ENCODE data around the gene ZNF415.
"Not testable (repeated sequence)": the region's sequence is repeated elsewhere in the genome, so short reads cannot be mapped to it uniquely, and the experiment has no call there.

The ZNF415 gene

DNA sequence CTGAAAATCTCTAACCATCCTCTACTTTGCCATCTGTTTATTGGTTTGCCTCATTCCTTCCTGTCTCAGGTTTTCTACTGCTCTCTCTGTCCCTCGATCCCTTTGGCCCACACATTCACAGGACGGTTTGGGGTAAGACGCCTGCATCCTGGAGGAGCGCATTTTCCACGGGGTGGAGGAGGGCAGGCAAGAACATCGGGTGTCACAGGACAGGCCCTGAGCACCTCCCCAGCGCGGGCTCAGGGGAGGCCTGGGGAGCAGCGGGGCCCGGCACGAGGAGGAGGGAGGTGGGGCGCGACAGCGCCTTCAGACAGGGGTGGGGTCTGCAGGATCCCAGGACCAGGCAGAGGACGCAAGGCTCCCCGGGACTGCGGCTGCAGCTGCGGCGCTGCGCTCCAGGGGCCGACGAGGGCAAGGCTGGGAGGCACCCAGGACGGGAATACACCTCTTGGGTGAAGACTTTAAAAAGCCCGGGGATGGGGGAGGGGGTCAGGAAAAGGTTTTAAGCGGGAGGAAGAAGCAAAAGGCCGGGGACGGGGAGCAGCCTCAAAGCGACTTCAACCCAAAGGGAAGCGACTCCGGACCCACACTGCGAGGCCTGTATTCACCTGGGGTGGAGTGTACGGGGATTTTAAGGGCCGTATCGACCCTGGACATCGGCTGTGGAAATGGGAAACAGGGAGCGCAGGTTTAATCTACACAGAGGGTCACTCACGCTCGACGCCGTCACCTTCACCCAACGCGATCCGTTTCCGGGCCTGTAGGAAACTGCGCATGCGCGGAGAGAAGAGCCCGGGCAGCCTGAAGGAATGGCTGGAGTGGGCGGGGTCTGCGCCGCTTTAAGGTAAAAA lies at the start of gene ZNF415:
Gene ZNF415, minus strand, starts transcription at position 770 of the 851 bp plus-strand sequence. CDS start 10,234 bp downstream, outside the sequence.
- no peak for DNase-seq (ENCODE audit: low spot score)

DNA sequence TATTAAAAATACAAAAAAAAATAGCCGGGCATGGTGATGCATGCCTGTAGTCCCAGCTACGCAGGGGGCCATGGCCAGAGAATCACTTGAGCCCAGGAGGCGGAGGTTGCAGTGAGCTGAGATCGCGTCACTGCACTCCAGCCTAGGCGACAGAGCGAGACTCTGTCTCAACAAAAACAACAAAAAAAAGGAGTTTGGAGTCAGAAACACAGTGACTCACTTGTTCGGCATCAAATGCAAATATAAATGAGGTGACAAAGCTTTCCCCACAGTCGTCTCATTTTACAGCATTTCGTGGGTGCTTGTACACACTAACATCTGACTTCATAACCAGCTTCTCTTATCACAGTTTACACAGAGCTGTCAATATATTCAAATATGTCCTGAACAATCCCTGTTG lies 49.5 kb upstream of the ZNF415 start:
- DNase-seq (ENCODE audit: low spot score): peak; percentile 83

DNA sequence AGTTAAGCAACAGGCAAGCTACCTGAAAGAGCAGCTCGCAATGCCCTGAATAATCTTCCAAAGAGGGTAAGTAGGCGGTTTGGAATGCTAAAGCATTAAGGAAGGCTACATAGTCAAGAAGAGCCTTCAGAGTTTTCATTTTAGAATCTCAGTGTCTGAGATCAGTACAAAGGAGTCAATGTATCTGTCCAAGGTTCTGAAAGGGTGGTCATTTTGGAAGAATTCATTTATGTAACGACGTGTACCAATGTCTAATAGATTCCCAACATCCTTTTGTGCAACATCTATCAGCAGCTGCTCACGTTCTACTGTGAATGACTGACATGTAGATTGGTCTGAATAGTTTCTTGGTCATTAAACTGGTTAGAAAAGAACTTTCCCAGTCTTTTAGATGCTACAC lies 45.3 kb upstream of the ZNF415 start:
- peak; percentile 55 for DNase-seq (ENCODE audit: low spot score)

DNA sequence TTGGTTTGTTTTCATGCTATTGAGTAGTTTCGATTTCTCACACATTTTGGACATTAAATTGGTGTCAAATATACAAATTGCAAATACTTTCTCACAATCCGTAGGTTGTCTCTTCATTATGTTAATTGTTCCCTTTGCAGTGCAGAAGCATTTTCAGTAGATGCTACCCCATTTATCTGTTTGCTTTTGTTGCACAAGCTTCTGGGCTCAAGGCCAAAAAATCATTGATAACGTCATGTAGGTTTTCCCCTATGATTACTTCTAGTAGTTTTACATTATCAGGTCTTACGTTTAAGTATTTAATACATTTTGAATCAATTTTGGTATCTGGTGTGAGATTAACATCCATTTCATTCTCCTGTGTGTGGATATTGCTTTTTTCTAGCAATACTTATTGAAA lies 40.2 kb upstream of the ZNF415 start:
- DNase-seq (ENCODE audit: low spot score): no peak

DNA sequence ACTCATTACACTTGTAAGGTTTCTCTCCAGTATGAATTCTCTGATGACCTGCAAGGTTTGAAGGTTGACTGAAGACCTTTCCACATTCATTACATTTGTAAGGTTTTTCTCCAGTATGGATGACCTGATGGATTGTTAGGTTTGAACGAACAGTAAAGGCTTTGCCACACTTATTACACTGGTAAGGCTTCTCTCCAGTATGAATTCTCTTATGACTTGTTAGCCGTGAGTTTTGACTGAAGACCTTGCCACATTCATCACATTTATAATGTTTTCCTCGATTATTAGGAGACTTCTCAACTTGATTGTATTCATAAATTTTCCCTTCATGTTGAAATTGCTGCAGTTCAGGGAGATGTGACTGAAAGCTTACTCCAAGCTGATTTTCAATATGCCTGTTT lies 33.0 kb upstream of the ZNF415 start:
- DNase-seq (ENCODE audit: low spot score): no peak

DNA sequence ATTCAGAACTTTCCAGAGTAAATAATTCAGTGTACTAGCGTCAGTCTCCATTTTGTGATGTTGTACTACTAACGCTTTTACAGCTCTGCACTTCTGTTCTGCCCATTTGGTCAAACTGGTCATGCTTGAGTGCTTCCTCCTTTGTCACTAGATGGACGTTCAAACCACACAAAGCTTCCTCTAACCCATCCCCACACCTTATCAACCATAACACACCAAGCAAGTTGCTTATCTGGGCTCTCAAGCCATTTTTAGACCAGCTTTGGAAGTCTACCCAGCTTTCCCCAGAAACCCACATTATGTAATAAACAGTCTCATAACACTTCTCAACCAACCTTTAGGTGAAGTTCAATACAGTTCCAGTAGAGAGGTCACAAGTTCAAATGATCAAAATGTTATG lies 28.4 kb upstream of the ZNF415 start:
- DNase-seq (ENCODE audit: low spot score): no peak

DNA sequence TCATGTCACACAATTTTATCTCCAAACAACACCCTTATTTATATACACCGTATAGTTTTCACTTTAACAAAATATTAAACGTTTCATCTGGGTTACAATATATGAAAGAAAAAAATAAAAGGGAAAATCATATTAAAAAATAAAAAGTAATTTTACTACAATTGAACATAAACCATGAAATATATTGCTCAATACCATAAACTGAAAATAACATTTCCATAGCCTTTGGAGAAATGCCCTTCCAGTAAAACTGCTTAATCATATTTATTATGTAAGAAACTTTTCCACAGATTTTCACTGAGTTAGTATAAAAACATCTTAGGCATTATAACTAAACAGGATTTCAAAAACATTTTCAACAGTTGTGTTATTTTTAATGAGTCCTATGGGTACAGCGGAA lies 27.6 kb upstream of the ZNF415 start:
- DNase-seq (ENCODE audit: low spot score): no peak

DNA sequence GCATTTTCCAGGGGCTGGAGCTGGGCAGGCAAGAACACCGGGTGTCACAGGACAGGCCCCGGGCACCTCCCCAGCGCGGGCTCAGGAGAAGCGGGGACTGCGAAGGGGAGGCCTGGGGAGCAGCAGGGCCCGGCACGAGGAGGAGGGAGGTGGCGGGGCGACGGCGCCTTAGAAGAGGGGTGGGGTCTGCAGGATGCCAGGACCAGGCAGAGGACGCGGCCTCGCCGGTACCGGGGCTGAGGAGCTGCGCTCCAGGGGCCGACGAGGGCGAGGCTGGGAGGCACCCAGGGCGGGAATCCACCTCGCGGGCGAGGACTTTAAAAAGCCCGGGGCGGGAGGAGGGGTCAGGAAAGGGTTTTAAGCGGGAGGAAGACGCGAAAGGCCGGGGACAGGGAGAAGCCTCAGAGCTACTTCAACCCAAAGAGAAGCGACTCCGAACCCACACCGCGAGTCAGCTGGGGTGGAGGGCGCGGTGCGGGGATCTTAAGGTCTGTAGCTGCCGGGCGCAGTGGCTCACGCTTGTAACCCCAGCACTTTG lies 25.5 kb upstream of the ZNF415 start:
- DNase-seq (ENCODE audit: low spot score): no peak

DNA sequence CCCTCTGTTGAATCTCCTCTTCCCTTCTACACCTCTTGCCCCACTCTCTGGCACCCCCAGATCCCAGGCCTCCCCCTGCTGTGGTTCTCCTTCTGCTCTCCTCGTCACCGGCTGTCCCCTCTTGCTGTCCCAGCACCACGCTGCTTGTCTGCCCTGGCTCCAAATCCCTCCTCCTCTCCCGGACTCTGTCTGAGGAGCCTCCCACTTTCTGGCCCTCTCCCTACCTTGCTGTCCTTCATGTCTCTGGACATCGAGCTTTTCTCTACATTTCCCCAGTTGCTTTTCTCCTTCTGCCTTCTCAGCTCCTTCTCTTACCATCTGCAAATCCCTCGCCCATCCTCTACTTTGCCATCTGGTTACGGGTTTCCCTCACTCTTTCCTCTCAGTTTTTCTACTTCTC lies 24.9 kb upstream of the ZNF415 start:
- no peak for DNase-seq (ENCODE audit: low spot score)

DNA sequence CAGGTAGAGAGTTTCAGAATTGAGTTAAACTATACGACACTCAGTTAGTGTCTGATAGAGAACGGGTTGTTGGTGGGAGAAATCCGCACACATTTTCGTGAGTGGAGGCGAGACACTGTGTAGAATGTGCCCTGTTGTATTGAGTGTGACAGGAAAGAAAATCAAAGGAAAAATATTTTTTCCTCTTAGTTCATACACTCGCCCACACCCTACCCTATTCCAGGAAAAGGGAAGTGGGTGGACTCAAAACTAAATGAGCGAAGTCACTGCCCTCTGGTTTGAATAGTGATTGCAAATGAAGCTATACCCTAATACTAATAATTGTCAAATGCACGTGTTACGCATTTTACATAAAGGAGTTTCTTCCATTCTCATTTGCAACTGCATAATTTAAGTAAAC lies 24.1 kb upstream of the ZNF415 start:
- no peak for DNase-seq (ENCODE audit: low spot score)

DNA sequence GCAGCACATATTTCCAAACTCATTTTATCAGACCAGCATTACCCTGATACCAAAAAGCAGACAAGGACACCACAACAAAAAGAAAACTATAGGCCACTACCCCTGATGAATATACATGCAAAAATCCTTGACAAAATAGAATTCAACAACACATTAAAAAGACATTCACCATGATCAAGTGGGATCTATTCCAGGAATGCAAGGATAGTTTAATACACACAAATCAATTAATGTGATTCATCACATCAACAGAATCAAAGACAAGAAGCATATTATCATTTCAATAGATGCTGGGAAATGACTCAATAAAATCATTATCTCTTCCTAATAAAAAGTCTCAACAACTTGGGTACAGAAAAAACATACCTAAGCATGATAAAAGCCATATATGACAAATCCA lies 14.9 kb upstream of the ZNF415 start:
- no peak for DNase-seq (ENCODE audit: low spot score)

DNA sequence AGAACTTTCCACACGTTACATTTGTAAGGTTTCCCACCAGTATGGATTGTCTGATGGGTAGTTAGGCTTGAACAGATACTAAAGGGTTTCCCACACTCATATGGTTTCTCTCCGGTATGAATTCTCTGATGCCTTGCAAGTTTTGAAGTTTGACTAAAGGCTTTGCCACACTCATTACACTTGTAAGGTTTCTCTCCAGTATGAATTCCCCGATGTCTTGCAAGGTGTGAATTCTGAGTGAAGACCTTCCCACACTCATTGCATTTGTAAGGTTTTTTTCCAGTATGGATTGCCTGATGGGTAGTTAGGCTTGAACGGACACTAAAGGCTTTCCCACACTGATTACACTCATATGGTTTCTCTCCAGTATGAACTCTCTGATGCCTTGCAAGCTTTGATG lies 7.6 kb upstream of the ZNF415 start:
- DNase-seq (ENCODE audit: low spot score): no peak

DNA sequence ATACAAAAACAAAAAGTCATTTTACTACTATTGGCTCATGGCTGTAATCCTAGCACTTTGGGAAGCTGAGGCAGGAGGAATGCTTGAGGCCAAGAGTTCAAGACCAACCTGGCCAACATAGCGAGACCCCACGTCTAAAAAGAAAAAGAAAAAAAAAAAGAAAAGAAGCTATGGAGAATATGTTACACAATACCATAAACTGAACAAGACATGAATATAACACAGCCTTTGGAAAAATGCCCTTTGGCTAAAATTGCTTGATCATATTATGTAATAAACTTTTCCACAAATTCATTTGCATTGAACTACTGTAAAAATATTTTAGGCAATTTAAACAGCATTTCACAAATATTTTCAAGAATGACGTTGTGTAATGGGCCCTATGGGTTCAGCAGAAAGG lies 3.7 kb upstream of the ZNF415 start:
- no peak for DNase-seq (ENCODE audit: low spot score)

DNA sequence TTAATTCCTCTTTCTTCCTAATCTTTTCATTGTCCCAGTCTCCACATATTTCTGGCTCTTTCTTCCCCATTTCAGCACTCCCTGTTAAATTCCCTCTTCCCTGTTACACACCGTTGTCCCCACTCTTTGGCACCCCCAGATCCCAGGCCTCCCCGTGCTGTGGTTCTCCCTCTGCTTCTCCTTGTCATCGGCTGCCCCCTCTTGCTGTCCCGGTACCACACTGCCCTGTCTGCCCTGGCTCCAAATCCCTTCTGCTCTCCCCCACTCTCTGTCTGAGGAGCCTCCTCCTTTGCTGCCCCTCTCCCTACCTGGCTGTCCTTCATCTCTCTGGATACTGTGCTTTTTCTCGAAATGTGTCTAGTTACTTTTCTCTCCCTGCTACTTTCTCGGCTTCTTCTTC lies 983 bp downstream of the ZNF415 start:
- no peak for DNase-seq (ENCODE audit: low spot score)

DNA sequence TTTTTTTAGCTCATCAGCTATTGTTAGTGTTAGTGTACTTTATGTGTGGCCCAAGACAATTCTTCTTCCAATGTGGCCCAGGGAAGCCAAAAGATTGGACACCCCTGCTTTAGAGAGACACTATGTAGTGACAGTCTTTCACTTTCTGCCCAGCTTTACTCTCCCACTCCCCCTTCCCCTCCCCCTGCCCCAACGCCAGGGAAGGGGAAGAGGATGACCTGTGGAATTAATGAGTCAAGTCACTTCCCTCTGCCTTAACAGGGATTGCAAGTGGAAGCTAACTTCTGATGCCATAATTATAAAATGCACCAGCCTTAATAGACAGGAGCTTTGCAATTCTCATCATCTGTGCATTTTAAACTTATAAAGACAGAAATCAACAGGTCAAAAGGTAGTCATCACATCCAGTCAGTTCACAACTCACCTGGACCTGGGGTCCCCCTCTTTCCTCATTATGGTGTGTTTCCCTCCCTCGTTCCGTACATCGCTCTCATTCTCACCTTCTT lies 1.6 kb downstream of the ZNF415 start:
- DNase-seq (ENCODE audit: low spot score): no peak

DNA sequence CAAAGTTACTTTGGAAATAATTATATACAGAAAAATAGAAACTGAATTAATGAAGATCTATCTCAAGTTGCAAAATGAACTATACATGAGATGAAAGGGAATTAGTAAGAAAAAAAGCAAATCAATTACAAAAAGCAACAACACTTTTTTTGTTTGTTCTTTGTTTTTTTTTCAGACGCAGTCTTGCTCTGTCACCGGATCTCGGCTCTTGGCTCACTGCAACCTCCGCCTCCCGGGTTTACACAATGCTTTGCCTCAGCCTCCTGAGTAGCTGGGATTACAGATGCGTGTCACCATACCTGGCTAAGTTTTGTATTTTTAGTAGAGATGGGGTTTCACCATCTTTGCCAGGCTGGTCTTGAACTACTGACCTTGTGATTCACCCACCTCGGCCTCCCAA lies 2.2 kb downstream of the ZNF415 start:
- no peak for DNase-seq (ENCODE audit: low spot score)

DNA sequence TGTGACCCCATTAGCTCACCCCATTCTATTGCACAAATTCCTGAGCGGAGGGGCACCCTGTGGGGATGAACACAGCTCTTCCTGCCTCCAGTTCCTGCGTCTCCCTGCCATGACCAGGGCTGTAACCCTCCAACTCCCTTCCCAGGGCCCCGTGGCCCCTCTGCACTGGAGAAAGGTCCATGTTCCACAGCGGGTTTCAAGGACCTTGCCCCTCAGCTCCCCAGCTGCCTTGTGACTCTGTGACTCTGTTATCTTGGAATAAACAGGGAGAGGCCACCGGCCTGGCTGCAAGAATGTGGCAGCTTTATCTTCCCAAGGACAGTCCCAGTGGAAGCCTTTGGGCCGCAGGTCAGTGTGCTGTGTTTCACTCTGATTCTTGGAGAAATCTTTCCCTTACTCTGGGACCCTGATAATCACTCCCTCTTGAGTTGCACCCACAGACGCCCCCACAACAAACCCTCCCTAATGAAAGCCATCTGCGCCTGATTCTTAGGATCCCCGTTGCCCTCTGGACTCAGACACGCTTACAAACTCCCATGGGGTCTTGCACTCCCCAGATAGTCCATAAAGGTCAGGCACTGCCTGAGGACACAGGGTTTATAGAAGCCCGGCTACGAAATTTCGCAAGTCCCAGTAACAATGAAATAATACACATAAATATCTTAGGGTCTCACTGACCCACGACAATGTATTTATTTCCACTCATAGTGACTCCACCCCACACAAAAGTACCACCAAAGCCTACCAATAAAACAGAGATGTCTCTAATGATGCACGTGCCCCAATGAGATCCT lies 5.8 kb downstream of the ZNF415 start:
- DNase-seq (ENCODE audit: low spot score): not testable (repeated sequence)

DNA sequence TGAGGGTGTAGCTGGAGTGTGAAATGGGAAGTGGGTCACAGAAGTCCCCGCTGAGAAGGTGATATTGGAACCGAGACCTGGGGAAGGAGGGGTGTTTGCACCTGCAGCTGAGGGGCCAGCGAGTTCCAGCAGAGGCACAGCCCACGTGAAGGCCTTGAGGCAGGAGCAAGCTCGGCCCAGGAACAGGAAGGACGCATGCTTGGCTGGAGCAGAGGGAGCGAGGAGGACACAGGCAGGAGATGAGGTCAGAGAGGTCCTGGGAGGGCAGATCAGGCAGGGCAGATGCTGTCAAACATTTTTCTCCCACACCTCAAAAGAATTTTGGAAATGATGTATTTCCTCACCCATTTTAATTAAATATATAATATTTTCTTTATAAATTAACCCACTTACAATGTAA lies 9.3 kb downstream of the ZNF415 start:
- DNase-seq (ENCODE audit: low spot score): no peak

DNA sequence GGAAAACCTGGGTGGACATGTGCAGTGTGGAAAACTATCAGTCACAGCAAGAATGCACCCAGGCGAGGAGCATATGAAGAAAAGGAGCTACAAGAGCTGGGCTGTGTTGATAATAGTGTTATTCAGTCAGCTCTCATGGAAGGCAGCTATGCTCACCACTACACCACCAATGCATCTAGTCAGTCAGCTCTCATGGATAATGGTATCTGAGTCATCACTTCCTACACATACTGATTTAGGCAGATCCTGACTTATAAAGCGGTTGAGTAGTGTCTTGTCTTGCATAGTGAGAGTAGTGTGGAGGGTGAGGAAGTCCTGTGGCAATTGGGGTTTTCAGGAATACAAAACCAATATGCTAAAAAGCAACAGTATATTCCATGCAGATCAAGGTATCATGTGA lies 20.4 kb downstream of the ZNF415 start:
- peak; percentile 76 for DNase-seq (ENCODE audit: low spot score)

DNA sequence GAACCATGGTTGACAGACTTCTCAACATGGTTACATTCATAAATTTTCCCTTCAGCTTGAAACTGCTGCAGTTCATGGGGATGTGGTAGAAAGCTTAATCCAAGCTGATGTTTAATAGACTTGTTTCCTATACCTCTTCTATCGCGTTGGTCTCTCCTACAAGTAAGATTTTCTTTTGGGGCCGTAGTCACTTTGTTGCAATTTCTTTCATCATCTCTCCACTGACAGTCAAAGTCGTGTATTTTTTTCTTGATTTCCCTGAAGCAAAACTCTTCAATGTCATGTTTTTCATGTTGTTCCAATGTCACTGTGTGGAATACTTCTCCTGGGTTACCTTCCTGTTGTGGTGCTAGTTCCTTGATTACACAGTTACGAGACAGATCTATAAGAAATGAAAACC lies 23.2 kb downstream of the ZNF415 start:
- no peak for DNase-seq (ENCODE audit: low spot score)

DNA sequence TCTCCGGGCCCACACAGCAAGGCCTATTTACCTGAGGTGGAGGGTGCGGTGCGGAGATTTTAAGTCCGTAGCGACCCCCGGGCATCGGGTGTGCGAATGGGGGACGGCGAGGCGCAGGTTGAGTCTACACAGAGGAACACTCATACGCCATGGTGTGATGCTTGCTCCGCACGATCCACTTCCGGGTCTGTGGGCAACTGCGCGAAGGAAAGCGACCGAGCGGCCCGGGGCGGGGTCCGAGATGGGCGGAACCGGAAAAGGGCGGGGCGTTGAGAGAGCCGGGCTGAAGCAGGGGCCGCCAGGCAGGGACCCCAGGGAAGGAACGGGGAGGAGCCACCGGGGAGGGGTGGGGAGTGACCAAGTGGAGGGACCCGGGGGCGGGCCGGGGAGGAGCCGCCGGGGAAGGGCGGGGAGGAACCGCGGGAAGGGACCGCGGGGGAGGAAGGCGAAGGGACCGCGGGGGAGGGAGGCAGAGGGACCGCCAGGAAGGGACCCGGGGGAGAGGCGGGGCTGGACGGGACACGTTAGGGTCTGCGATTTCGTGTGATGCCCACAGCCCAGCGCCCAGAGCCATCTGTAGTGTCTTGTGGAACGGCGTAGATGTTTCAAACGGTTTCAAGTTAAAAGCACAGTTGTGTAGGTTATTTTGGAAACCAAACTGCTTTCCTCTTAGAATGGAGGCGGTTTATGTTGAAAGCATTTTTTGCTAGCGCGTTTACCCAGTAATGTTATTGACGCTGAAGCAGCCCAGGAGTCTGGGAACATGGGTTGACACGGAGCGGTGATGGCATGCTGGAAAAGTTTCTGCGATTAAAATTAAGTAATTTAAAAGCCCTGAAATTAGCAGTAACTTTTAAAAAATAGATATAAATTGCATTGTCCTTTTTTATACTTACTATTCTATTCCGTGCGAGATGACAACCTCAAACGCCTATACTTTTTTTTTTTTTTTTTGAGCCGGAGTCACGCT lies 29.2 kb downstream of the ZNF415 start, which contains the start of gene ZNF160:
Gene ZNF160, minus strand, starts transcription at position 189 of the 970 bp plus-strand sequence. CDS start 17,146 bp downstream, outside the sequence.
- peak; percentile 94 for DNase-seq (ENCODE audit: low spot score)

All from RKO (cell line).